PC-3 (cell line): ENCODE results near the gene GRHL3. TPM values are rescaled to one million over a fixed set of nuclear protein-coding genes. Genes with fewer than 3 reads are reported as not detected.

Source experiments
- ATAC-seq: fragments of 200-7000 bp; cut with Tn5 transposase; 2 replicates; pipeline ENCODE4 v1.9.1; 2020; ENCODE audit warnings: mild to moderate bottlenecking, moderate library complexity
- BruUV-seq: library from RNA; stranded (reverse); fragments of 400-500 nt; replicated peaks from 2 replicates; lab custom pipeline; 2021; lab: Mats Ljungman, UMichigan
- CTCF ChIA-PET: fragments of 300-600 bp; sonication (Branson Sonifier 250); formaldehyde crosslinking; loops from one replicate; lab custom pipeline; 2022; ENCODE audit warnings: antibody characterized with exemption; lab: Charles Lee
- POLR2A ChIA-PET: fragments of 300-600 bp; sonication (Branson Sonifier 250); formaldehyde crosslinking; loops from one replicate; lab custom pipeline; 2022; ENCODE audit warnings: antibody characterized with exemption; ENCODE audit not compliant: unreplicated experiment; lab: Charles Lee
- DNase-seq: peaks from one replicate; pipeline ENCODE4 v3.0.0-alpha.2; 2015
- H2AFZ ChIP-seq: fragments of 300-600 bp; sonication (generic); 2 replicates; pipeline ENCODE4 v1.6.0; 2016; ENCODE audit warnings: antibody characterized with exemption, low read length
- H3F3A ChIP-seq: fragments of 300-600 bp; sonication (generic); one replicate; pipeline ENCODE4 v1.6.0; 2017; ENCODE audit warnings: antibody characterized with exemption, low read length, control low read depth, mild to moderate bottlenecking; ENCODE audit not compliant: unreplicated experiment
- H3K27ac ChIP-seq: fragments of 300-600 bp; sonication (generic); 2 replicates; pipeline ENCODE4 v1.5.1; 2016; ENCODE audit warnings: mild to moderate bottlenecking, low read length
- H3K27me3 ChIP-seq: fragments of 300-600 bp; sonication (generic); 2 replicates; pipeline ENCODE4 v1.6.1; 2016; ENCODE audit warnings: low read length, mixed read lengths
- H3K36me3 ChIP-seq: fragments of 300-600 bp; sonication (generic); 2 replicates; pipeline ENCODE4 v1.6.1; 2016; ENCODE audit warnings: low read depth, mixed run types, low read length, mixed read lengths
- H3K4me1 ChIP-seq: fragments of 300-600 bp; sonication (generic); 2 replicates; pipeline ENCODE4 v1.5.1; 2016; ENCODE audit warnings: low read length; ENCODE audit not compliant: insufficient read depth
- H3K4me2 ChIP-seq: fragments of 300-600 bp; sonication (generic); 2 replicates; pipeline ENCODE4 v1.6.0; 2016; ENCODE audit warnings: low read length
- H3K4me3 ChIP-seq: fragments of 300-600 bp; sonication (generic); 2 replicates; pipeline ENCODE4 v1.5.1; 2016; ENCODE audit warnings: mild to moderate bottlenecking, low read length, mixed read lengths
- H3K79me2 ChIP-seq: fragments of 300-600 bp; sonication (generic); 2 replicates; pipeline ENCODE4 v1.6.1; 2017; ENCODE audit warnings: low read length, mixed read lengths
- H3K9ac ChIP-seq: fragments of 300-600 bp; sonication (generic); 2 replicates; pipeline ENCODE4 v1.6.0; 2016; ENCODE audit warnings: mild to moderate bottlenecking, low read length
- H3K9me2 ChIP-seq: fragments of 300-600 bp; sonication (generic); replicated peaks from 2 replicates; pipeline ENCODE4 v1.6.1; 2016; ENCODE audit warnings: mixed run types, low read length, mixed read lengths
- H3K9me3 ChIP-seq: fragments of 300-600 bp; sonication (generic); 2 replicates; pipeline ENCODE4 v1.6.1; 2016; ENCODE audit warnings: low read length, mixed read lengths
- H4K20me1 ChIP-seq: fragments of 300-600 bp; sonication (generic); 2 replicates; pipeline ENCODE4 v1.6.1; 2016; ENCODE audit warnings: low read length, mixed read lengths
- EZH2 ChIP-seq: fragments of 300-600 bp; sonication (generic); IDR thresholded peaks from one replicate; pipeline ENCODE4 v1.6.1; 2017; ENCODE audit warnings: antibody characterized with exemption, mild to moderate bottlenecking, low read length; ENCODE audit not compliant: unreplicated experiment
- EZH2phosphoT487 ChIP-seq: fragments of 300-600 bp; sonication (generic); IDR thresholded peaks from 2 replicates; pipeline ENCODE4 v1.6.1; 2018; ENCODE audit warnings: mild to moderate bottlenecking, antibody characterized with exemption, low read length, borderline replicate concordance
- intact Hi-C: fragments of 100-400 bp; cut with micrococcal nuclease; formaldehyde crosslinking; loops from 2 replicates; pipeline ENCODE4 v1.9.0; 2023
- total RNA-seq: library from RNA; depleted of rRNA; stranded (reverse); fragments of >200 nt; gene quantifications from 2 replicates; pipeline ENCODE4 v1.2.3, GENCODE V29; 2014
- TF ChIP-seq, protein P1 (sequence below): fragments of 300-600 bp; sonication (generic); conservative IDR thresholded peaks from 2 replicates; pipeline ENCODE4 v1.5.1; 2017; ENCODE audit warnings: antibody characterized with exemption, low read depth, mild to moderate bottlenecking, low read length

The GRHL3 gene
- total RNA-seq, 1 experiment from 2014 or later: 3.5 TPM

DNA sequence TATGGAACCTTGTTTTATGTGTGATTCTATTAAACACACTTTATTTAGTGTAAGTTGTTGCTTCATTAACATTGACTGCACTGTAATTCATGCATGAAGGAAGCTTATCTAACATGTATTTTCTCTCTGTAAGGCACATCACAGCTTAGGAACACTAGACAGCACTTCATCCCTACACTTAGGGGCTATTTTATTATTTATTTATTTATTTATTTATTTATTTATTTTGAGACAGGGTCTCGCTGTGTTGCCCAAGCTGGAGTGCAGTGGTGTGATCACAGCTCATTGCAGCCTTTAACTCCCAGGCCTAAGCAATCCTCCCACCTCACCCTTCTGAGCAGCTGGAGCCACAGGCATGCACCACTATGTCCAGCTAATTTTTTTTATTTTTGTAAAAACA, 30.7 kb upstream of the GRHL3 start:
- Histone ChIP-seq H3K4me2 (no peak overlapping the region), H3K9ac (no peak overlapping the region), H4K20me1 (no peaks in the 10 kb centered on the region), H3K36me3 (no peaks in the 10 kb centered on the region), H3K27me3 (no peaks in the 10 kb centered on the region), H3K27ac (no peak overlapping the region), H2AFZ (no peak overlapping the region), H3K4me3 (no peak overlapping the region), H3K4me1 (peaks cover 61% of the 10 kb centered on the region), H3F3A (no peaks in the 10 kb centered on the region), H3K9me3 (no peaks in the 10 kb centered on the region), H3K79me2 (no peaks in the 10 kb centered on the region), H3K9me2 (no peaks in the 10 kb centered on the region)
- no peak for DNase-seq
- POLR2A ChIA-PET: no interaction called here
- no peak for ATAC-seq
- no TSS peak for BruUV-seq
- TF ChIP-seq EZH2phosphoT487: no peak
- TF ChIP-seq, protein P1, sequence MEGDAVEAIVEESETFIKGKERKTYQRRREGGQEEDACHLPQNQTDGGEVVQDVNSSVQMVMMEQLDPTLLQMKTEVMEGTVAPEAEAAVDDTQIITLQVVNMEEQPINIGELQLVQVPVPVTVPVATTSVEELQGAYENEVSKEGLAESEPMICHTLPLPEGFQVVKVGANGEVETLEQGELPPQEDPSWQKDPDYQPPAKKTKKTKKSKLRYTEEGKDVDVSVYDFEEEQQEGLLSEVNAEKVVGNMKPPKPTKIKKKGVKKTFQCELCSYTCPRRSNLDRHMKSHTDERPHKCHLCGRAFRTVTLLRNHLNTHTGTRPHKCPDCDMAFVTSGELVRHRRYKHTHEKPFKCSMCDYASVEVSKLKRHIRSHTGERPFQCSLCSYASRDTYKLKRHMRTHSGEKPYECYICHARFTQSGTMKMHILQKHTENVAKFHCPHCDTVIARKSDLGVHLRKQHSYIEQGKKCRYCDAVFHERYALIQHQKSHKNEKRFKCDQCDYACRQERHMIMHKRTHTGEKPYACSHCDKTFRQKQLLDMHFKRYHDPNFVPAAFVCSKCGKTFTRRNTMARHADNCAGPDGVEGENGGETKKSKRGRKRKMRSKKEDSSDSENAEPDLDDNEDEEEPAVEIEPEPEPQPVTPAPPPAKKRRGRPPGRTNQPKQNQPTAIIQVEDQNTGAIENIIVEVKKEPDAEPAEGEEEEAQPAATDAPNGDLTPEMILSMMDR: no peak
- no peak for TF ChIP-seq EZH2
- intact Hi-C loops: no loop called here
- CTCF ChIA-PET: interaction anchor here (0.6 kb wide), 1 partner anchor 39 kb away, joined by 4 read pairs; no protein-coding TSS in a partner anchor

DNA sequence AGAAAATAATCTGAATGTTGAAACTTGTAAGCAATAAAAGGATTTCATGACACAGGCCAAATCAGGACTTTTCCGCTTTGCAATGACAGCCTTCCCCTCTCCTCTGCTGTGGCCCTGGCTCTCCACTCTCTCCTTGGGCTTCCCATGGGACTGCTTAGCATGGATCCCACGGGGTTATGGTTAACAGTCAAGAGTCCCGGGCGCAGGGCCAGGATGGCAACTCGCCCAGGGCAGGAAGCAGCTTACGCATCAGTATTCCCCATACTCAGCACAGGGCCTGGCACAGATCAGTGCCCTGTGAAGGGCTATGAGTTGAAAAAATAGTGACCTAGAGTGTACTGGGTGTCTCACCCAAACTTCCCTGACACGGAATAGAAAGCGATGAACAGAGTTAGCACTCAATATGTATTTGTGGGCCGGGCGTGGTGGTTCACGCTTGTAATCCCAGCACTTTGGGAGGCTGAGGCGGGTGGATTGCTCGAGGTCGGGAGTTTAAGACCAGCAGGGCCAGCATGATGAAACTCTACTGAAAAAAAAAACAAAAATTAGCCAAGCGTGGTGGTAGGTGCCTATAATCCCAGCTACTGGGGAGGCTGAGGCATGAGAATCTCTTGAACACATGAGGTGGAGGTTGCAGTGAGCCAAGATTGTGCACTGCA, 29.1 kb upstream of the GRHL3 start:
- H2AFZ ChIP-seq: no peak overlapping the region
- intact Hi-C loops: loop anchor here (5.0 kb wide), 1 partner anchor 102 kb away; no protein-coding TSS in a partner anchor
- H3K4me1 ChIP-seq: peaks cover 62% of the 10 kb centered on the region
- peak overlapping the region; percentile 31; the same call in 1 of the 2 replicates for H3K9ac ChIP-seq
- DNase-seq (peak; percentile 95), ATAC-seq (peak; percentile 57)
- no peak overlapping the region for H3K4me2 ChIP-seq
- BruUV-seq: no TSS peak
- no peaks in the 10 kb centered on the region for H3K36me3 ChIP-seq
- no peaks in the 10 kb centered on the region for H3K79me2 ChIP-seq
- POLR2A ChIA-PET: interaction anchor here (0.7 kb wide), 1 partner anchor 92 kb away, joined by 3 read pairs; no protein-coding TSS in a partner anchor
- CTCF ChIA-PET: interaction anchor here (0.5 to 1.2 kb wide), 2 partner anchors 86 to 88 kb away, joined by 3 to 5 read pairs; no protein-coding TSS in a partner anchor
- TF ChIP-seq, protein P1: no peak
- TF ChIP-seq EZH2 (no peak), EZH2phosphoT487 (no peak)
- peak overlapping the region; percentile 76 for H3K27ac ChIP-seq
- no peaks in the 10 kb centered on the region for H3K9me2 ChIP-seq
- H3K27me3 ChIP-seq: no peaks in the 10 kb centered on the region
- peaks cover 6% of the 10 kb centered on the region for H3F3A ChIP-seq
- H3K9me3 ChIP-seq: no peaks in the 10 kb centered on the region
- H4K20me1 ChIP-seq: no peaks in the 10 kb centered on the region
- H3K4me3 ChIP-seq: no peak overlapping the region
